NCI-H1105 (cell line): ENCODE measurements around the gene FAM78B.
A peak's percentile ranks its signal among the peaks of the same experiment; 100 is the strongest.

Experiments
- DNase-seq: peaks from one replicate; lab custom pipeline; 2025; lab: John Stamatoyannopoulos, UW

Gene FAM78B

GRCh38 chr1:166166698-166167571, at the start of gene FAM78B:
Gene FAM78B, minus strand, starts transcription at chr1:166167001. Its CDS starts 753 bp downstream, at chr1:166166248.
- DNase-seq, result peak; percentile 88

GRCh38 chr1:166202546-166202945, 35.7 kb upstream of the FAM78B start:
- no peak for DNase-seq

- DNase-seq, result no peak
Measured at GRCh38 chr1:166200743-166201142, 33.9 kb upstream of the FAM78B start.

GRCh38 chr1:166197597-166197996, 30.8 kb upstream of the FAM78B start:
- no peak for DNase-seq

GRCh38 chr1:166197141-166197540, 30.3 kb upstream of the FAM78B start:
- no peak for DNase-seq

GRCh38 chr1:166193057-166193698, 26.4 kb upstream of the FAM78B start:
- DNase-seq, result no peak

GRCh38 chr1:166190400-166190799, 23.6 kb upstream of the FAM78B start:
- no peak for DNase-seq

- no peak for DNase-seq
Measured at GRCh38 chr1:166189126-166189525, 22.3 kb upstream of the FAM78B start.

GRCh38 chr1:166185526-166185925, 18.7 kb upstream of the FAM78B start:
- no peak for DNase-seq

GRCh38 chr1:166184897-166185296, 18.1 kb upstream of the FAM78B start:
- no peak for DNase-seq

GRCh38 chr1:166184012-166184411, 17.2 kb upstream of the FAM78B start:
- no peak for DNase-seq

GRCh38 chr1:166182281-166182680, 15.5 kb upstream of the FAM78B start:
- DNase-seq, result no peak

- DNase-seq, result no peak
Measured at GRCh38 chr1:166176416-166176815, 9.6 kb upstream of the FAM78B start.

- DNase-seq, result no peak
Measured at GRCh38 chr1:166175032-166175431, 8.2 kb upstream of the FAM78B start.

GRCh38 chr1:166174108-166174507, 7.3 kb upstream of the FAM78B start:
- peak; percentile 19 for DNase-seq

GRCh38 chr1:166172106-166172505, 5.3 kb upstream of the FAM78B start:
- no peak for DNase-seq

GRCh38 chr1:166170726-166171125, 3.9 kb upstream of the FAM78B start:
- DNase-seq, result no peak

GRCh38 chr1:166170075-166170474, 3.3 kb upstream of the FAM78B start:
- DNase-seq, result no peak

- DNase-seq, result no peak
Measured at GRCh38 chr1:166169182-166169581, 2.4 kb upstream of the FAM78B start.

- peak; percentile 45 for DNase-seq
Measured at GRCh38 chr1:166167572-166167925, 748 bp upstream of the FAM78B start.

- peak; percentile 21 for DNase-seq
Measured at GRCh38 chr1:166166329-166166697, 488 bp downstream of the FAM78B start.

- DNase-seq, result no peak
Measured at GRCh38 chr1:166165661-166166328, 1.0 kb downstream of the FAM78B start.
